ENCODE results near the gene PTPN1.
A peak's percentile ranks its signal among the peaks of the same experiment; 100 is the strongest.

Gene PTPN1

DNA sequence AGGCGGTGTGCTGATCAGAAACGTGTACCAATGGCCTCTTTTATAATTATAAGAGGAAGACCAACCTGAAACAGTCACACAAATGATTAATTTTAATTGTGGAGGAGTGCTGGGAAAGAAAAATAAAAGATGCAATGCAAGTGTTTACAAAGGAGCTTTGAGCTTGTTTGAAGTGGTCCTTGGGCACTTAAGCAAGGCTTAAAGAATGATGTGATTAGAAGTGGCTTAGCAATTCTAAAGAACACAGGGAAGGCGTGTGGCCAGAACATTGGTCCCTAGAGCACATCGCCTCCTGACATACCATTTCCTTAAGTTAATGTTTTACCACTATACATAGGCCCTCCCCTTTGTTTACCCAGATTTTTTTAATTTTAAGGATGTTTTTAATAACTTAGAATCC is 26.1 kb downstream of the PTPN1 start (continued):
- TF ChIP-seq, protein P1, sequence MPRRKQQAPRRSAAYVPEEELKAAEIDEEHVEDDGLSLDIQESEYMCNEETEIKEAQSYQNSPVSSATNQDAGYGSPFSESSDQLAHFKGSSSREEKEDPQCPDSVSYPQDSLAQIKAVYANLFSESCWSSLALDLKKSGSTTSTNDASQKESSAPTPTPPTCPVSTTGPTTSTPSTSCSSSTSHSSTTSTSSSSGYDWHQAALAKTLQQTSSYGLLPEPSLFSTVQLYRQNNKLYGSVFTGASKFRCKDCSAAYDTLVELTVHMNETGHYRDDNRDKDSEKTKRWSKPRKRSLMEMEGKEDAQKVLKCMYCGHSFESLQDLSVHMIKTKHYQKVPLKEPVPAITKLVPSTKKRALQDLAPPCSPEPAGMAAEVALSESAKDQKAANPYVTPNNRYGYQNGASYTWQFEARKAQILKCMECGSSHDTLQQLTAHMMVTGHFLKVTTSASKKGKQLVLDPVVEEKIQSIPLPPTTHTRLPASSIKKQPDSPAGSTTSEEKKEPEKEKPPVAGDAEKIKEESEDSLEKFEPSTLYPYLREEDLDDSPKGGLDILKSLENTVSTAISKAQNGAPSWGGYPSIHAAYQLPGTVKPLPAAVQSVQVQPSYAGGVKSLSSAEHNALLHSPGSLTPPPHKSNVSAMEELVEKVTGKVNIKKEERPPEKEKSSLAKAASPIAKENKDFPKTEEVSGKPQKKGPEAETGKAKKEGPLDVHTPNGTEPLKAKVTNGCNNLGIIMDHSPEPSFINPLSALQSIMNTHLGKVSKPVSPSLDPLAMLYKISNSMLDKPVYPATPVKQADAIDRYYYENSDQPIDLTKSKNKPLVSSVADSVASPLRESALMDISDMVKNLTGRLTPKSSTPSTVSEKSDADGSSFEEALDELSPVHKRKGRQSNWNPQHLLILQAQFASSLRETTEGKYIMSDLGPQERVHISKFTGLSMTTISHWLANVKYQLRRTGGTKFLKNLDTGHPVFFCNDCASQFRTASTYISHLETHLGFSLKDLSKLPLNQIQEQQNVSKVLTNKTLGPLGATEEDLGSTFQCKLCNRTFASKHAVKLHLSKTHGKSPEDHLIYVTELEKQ (tag by site-specific recombination; IDR thresholded peaks at IDR 0.05; ENCODE audit: borderline replicate concordance), result peak; percentile 66; the same call in 1 of the 2 replicates
- peak; percentile 87 for TF ChIP-seq IKZF3 (tag by site-specific recombination; IDR thresholded peaks at IDR 0.05)
- TF ChIP-seq ZBTB20 (tag by site-specific recombination; IDR thresholded peaks at IDR 0.05), result no peak
- TF ChIP-seq ZNF202 (tag by site-specific recombination; IDR thresholded peaks at IDR 0.05; ENCODE audit: borderline replicate concordance), result no peak
- no peak for TF ChIP-seq ZNF658 (tag by site-specific recombination; IDR thresholded peaks at IDR 0.05)
- TF ChIP-seq, protein P2, sequence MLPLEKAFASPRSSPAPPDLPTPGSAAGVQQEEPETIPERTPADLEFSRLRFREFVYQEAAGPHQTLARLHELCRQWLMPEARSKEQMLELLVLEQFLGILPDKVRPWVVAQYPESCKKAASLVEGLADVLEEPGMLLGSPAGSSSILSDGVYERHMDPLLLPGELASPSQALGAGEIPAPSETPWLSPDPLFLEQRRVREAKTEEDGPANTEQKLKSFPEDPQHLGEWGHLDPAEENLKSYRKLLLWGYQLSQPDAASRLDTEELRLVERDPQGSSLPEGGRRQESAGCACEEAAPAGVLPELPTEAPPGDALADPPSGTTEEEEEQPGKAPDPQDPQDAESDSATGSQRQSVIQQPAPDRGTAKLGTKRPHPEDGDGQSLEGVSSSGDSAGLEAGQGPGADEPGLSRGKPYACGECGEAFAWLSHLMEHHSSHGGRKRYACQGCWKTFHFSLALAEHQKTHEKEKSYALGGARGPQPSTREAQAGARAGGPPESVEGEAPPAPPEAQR (tag by site-specific recombination; IDR thresholded peaks at IDR 0.05), result no peak
- TF ChIP-seq, protein P3, sequence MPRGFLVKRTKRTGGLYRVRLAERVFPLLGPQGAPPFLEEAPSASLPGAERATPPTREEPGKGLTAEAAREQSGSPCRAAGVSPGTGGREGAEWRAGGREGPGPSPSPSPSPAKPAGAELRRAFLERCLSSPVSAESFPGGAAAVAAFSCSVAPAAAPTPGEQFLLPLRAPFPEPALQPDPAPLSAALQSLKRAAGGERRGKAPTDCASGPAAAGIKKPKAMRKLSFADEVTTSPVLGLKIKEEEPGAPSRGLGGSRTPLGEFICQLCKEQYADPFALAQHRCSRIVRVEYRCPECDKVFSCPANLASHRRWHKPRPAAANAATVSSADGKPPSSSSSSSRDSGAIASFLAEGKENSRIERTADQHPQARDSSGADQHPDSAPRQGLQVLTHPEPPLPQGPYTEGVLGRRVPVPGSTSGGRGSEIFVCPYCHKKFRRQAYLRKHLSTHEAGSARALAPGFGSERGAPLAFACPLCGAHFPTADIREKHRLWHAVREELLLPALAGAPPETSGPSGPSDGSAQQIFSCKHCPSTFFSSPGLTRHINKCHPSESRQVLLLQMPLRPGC (tag by site-specific recombination; IDR thresholded peaks at IDR 0.05), result peak; percentile 90
- peak; percentile 34; the same call in 1 of the 2 replicates for TF ChIP-seq ZBTB17 (tag by site-specific recombination; IDR thresholded peaks at IDR 0.05)
- TF ChIP-seq TCF7L2 (IDR thresholded peaks at IDR 0.05; ENCODE audit: borderline replicate concordance, low read depth, low read length), result peak; percentile 93
- 0 out of 2 replicates have a peak, but pooled peaks have one; percentile 31 for TF ChIP-seq ZNF184 (tag by site-specific recombination; IDR thresholded peaks at IDR 0.05)
- 0 out of 2 replicates have a peak, but pooled peaks have one; percentile 52 for TF ChIP-seq ZSCAN23 (tag by site-specific recombination; IDR thresholded peaks at IDR 0.05)
- peak; percentile 44; the same call in 1 of the 2 replicates for TF ChIP-seq ZXDB (tag by site-specific recombination; IDR thresholded peaks at IDR 0.05)
- TF ChIP-seq, protein P4, sequence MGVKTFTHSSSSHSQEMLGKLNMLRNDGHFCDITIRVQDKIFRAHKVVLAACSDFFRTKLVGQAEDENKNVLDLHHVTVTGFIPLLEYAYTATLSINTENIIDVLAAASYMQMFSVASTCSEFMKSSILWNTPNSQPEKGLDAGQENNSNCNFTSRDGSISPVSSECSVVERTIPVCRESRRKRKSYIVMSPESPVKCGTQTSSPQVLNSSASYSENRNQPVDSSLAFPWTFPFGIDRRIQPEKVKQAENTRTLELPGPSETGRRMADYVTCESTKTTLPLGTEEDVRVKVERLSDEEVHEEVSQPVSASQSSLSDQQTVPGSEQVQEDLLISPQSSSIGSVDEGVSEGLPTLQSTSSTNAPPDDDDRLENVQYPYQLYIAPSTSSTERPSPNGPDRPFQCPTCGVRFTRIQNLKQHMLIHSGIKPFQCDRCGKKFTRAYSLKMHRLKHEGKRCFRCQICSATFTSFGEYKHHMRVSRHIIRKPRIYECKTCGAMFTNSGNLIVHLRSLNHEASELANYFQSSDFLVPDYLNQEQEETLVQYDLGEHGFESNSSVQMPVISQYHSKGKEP (tag by site-specific recombination; IDR thresholded peaks at IDR 0.05), result peak; percentile 69
- peak; percentile 63 for TF ChIP-seq ZNF600 (tag by site-specific recombination; IDR thresholded peaks at IDR 0.05)
- peak; percentile 96 for TF ChIP-seq WT1 (tag by site-specific recombination; IDR thresholded peaks at IDR 0.05)
- no peak for TF ChIP-seq ZNF423 (tag by site-specific recombination; IDR thresholded peaks at IDR 0.05)
- TF ChIP-seq BCL11B (tag by site-specific recombination; IDR thresholded peaks at IDR 0.05; ENCODE audit: low read depth), result no peak
- TF ChIP-seq ZNF629 (tag by site-specific recombination; IDR thresholded peaks at IDR 0.05), result peak; percentile 72
- TF ChIP-seq, protein P5, sequence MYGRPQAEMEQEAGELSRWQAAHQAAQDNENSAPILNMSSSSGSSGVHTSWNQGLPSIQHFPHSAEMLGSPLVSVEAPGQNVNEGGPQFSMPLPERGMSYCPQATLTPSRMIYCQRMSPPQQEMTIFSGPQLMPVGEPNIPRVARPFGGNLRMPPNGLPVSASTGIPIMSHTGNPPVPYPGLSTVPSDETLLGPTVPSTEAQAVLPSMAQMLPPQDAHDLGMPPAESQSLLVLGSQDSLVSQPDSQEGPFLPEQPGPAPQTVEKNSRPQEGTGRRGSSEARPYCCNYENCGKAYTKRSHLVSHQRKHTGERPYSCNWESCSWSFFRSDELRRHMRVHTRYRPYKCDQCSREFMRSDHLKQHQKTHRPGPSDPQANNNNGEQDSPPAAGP (tag by site-specific recombination; IDR thresholded peaks at IDR 0.05), result peak; percentile 41; the same call in 1 of the 2 replicates
- no peak for TF ChIP-seq ZNF175 (tag by site-specific recombination; IDR thresholded peaks at IDR 0.05)
- TF ChIP-seq, protein P6, sequence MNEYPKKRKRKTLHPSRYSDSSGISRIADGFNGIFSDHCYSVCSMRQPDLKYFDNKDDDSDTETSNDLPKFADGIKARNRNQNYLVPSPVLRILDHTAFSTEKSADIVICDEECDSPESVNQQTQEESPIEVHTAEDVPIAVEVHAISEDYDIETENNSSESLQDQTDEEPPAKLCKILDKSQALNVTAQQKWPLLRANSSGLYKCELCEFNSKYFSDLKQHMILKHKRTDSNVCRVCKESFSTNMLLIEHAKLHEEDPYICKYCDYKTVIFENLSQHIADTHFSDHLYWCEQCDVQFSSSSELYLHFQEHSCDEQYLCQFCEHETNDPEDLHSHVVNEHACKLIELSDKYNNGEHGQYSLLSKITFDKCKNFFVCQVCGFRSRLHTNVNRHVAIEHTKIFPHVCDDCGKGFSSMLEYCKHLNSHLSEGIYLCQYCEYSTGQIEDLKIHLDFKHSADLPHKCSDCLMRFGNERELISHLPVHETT (tag by site-specific recombination; IDR thresholded peaks at IDR 0.05), result 0 out of 2 replicates have a peak, but pooled peaks have one; percentile 56
- no peak for TF ChIP-seq ZNF501 (tag by site-specific recombination; IDR thresholded peaks at IDR 0.05)
- peak; percentile 76 for TF ChIP-seq ZEB2 (tag by site-specific recombination; IDR thresholded peaks at IDR 0.05)
- TF ChIP-seq, protein P7, sequence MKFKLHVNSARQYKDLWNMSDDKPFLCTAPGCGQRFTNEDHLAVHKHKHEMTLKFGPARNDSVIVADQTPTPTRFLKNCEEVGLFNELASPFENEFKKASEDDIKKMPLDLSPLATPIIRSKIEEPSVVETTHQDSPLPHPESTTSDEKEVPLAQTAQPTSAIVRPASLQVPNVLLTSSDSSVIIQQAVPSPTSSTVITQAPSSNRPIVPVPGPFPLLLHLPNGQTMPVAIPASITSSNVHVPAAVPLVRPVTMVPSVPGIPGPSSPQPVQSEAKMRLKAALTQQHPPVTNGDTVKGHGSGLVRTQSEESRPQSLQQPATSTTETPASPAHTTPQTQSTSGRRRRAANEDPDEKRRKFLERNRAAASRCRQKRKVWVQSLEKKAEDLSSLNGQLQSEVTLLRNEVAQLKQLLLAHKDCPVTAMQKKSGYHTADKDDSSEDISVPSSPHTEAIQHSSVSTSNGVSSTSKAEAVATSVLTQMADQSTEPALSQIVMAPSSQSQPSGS (tag by site-specific recombination; IDR thresholded peaks at IDR 0.05; ENCODE audit: low read depth), result 0 out of 2 replicates have a peak, but pooled peaks have one; percentile 16
- TF ChIP-seq, protein P8, sequence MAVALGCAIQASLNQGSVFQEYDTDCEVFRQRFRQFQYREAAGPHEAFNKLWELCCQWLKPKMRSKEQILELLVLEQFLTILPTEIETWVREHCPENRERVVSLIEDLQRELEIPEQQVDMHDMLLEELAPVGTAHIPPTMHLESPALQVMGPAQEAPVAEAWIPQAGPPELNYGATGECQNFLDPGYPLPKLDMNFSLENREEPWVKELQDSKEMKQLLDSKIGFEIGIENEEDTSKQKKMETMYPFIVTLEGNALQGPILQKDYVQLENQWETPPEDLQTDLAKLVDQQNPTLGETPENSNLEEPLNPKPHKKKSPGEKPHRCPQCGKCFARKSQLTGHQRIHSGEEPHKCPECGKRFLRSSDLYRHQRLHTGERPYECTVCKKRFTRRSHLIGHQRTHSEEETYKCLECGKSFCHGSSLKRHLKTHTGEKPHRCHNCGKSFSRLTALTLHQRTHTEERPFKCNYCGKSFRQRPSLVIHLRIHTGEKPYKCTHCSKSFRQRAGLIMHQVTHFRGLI (tag by site-specific recombination; IDR thresholded peaks at IDR 0.05), result 0 out of 2 replicates have a peak, but pooled peaks have one; percentile 38
- TF ChIP-seq ZFP69B (tag by site-specific recombination; IDR thresholded peaks at IDR 0.05), result 0 out of 2 replicates have a peak, but pooled peaks have one; percentile 16
